SK-N-MC (cell line): ENCODE measurements around the gene RAB3IP.

ENCODE experiments used
- EZH2 ChIP-seq: fragments of 200-600 bp; sonication (generic); IDR thresholded peaks from one replicate; pipeline ENCODE4 v1.6.1; 2017; ENCODE audit warnings: antibody characterized with exemption
- FOXP2 ChIP-seq: optimal IDR thresholded peaks from 2 replicates; pipeline ENCODE3; 2011; ENCODE audit warnings: mild to moderate bottlenecking, moderate library complexity; ENCODE audit not compliant: insufficient read depth; ENCODE audit errors: extremely low read length, control extremely low read depth
- POLR2AphosphoS5 ChIP-seq: IDR thresholded peaks from 2 replicates; pipeline ENCODE4 v1.6.1; 2012; ENCODE audit warnings: mild to moderate bottlenecking, low read depth, low read length, borderline replicate concordance

DNA sequence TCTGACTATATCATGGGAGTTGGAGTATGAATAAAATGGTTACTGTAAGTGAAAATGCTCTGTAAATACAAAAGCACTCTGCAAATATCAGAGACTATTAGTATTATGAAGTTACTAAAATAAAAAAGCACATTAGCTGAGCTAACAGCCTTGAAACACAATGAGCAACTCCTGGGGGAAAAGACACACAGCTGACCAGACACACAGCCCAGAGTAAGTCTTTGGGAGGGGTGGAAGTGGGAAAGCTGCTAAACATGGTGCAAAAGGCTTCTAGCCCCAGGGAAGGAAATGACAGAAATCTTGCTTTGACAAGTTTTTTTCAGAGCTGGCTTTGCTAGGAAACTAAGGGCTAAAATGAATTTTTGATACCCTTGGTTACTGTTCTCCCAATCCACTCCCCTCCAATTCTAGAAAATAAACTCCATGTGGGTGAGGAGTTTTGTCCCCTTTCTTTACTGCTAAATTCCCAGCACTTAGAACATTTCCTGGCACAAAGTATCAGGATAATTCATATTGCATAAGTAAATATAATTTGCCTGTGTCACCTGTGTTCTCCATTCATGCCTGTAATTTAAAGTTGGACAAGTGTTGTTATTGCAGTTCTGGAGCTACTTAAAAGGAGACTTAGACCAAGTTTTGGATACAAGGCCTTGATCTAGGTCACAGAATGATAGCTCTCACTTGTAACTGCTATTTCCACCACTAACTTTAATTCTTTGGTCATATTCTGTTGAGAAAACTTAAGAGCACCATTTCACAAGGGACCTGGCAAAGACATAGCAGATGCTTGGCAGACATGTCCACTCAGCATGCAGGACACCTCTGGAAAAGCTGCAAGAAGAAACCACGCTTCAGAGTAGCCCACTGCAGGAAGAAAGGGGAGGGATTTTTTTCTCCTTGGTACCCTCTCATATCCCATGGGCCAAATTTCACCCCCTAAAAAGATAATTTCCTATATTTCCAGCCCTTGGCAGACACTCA, 19.0 kb upstream of the RAB3IP start:
- TF ChIP-seq POLR2AphosphoS5 (no peak), EZH2 (no peak), FOXP2 (no peak)
